CD4-positive, CD25-positive, alpha-beta regulatory T cell (primary cell): ENCODE results near the gene COL6A3. TPM values are rescaled to one million over a fixed set of nuclear protein-coding genes. Genes with fewer than 3 reads are reported as not detected.

ENCODE experiments used
- ATAC-seq, 2 donors: fragments of 150-1000 bp; cut with Tn5 transposase; one replicate each; pipeline ENCODE4 v1.10.0; 2021; ENCODE audit warnings: low read depth in 2 of 2, moderate number of reproducible peaks in 2 of 2, moderate library complexity in 1 of 2
- DNase-seq, 3 donors: peaks; one replicate each; pipeline versions ENCODE4 v3.0.0 to v3.0.0-alpha.2; 2012 to 2022; ENCODE audit warnings: mixed read lengths in 1 of 3
- H3K27ac ChIP-seq: one replicate; pipeline ENCODE4 v1.7.0; 2013; ENCODE audit warnings: mild to moderate bottlenecking, low read length; ENCODE audit not compliant: insufficient read depth, poor library complexity, severe bottlenecking
- H3K27me3 ChIP-seq: one replicate; pipeline ENCODE4 v1.7.0; 2013; ENCODE audit warnings: low read length; ENCODE audit not compliant: control insufficient read depth, insufficient read depth
- H3K36me3 ChIP-seq: one replicate; pipeline ENCODE4 v1.7.0; 2013; ENCODE audit warnings: mild to moderate bottlenecking, low read length, moderate library complexity; ENCODE audit not compliant: control insufficient read depth, insufficient read depth
- H3K4me1 ChIP-seq: 2 replicates; pipeline ENCODE4 v1.7.0; 2013; ENCODE audit warnings: mild to moderate bottlenecking, low read length; ENCODE audit not compliant: insufficient read depth, control insufficient read depth, poor library complexity, severe bottlenecking
- H3K4me3 ChIP-seq: one replicate; pipeline ENCODE4 v1.7.0; 2013; ENCODE audit warnings: low read depth, mild to moderate bottlenecking, low read length, moderate library complexity
- H3K9me3 ChIP-seq, 2 experiments: 1 replicate in 1 of 2; 2 replicates in 1 of 2; pipeline ENCODE4 v1.7.0; 2013; ENCODE audit warnings: low read length in 2 of 2, mild to moderate bottlenecking in 1 of 2, moderate library complexity in 1 of 2; ENCODE audit not compliant: control insufficient read depth in 2 of 2
- H3K27ac Mint-ChIP-seq, 3 donors: one replicate each; pipeline ENCODE4 v1.8.0; 2020 to 2022; ENCODE audit warnings: mild to moderate bottlenecking in 3 of 3, mixed read lengths in 3 of 3, moderate library complexity in 2 of 3
- H3K27me3 Mint-ChIP-seq: one replicate; pipeline ENCODE4 v1.8.0; 2022; ENCODE audit warnings: mild to moderate bottlenecking, mixed read lengths
- H3K36me3 Mint-ChIP-seq: one replicate; pipeline ENCODE4 v1.8.0; 2020; ENCODE audit warnings: mixed read lengths
- H3K4me1 Mint-ChIP-seq, 4 donors: one replicate each; pipeline ENCODE4 v1.8.0; 2020 to 2022; ENCODE audit warnings: mixed read lengths in 4 of 4, mild to moderate bottlenecking in 1 of 4
- H3K4me3 Mint-ChIP-seq, 4 donors: one replicate each; pipeline ENCODE4 v1.8.0; 2020 to 2022; ENCODE audit warnings: mild to moderate bottlenecking in 4 of 4, mixed read lengths in 4 of 4, moderate library complexity in 3 of 4
- H3K9me3 Mint-ChIP-seq, 7 donors: one replicate each; pipeline ENCODE4 v1.8.0; 2020 to 2022; ENCODE audit warnings: mixed read lengths in 7 of 7, mild to moderate bottlenecking in 3 of 7, moderate library complexity in 2 of 7
- polyA plus RNA-seq, 4 donors: library from polyadenylated mRNA; unstranded; fragments of 300-500 nt; fragmentation: Illumina TruSeq; gene quantifications; one replicate each; pipeline ENCODE4 v1.2.3, GENCODE V29; 2021
- total RNA-seq: library from RNA; stranded (reverse); gene quantifications from one replicate; pipeline ENCODE4 v1.2.3, GENCODE V29; 2022

The COL6A3 gene
- total and polyA plus RNA-seq, 5 donors from 2014 or later = 0.18 to 3.4 (median 0.82) TPM

DNA sequence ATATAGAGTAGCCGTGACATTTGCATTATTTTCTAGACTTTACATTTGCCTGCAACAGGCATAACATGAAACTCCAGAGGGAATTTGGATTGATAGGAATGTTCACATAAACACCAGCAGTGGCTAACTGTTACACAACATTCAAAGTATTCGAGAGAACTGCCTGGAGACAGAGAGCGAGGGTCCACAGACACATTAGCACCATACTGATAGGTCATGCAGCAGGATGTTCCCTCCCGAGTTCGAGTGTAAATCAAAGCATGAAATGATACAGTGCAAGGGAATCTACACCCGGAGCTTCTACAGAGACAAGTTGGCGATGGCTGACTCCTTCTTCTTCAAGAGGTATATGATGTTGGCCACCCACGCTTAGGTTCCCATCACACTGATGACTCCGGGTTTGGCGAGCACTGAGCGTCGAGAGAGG is 89.5 kb downstream of the COL6A3 start:
- no peaks in the 10 kb centered on the region for H3K4me1 Mint-ChIP-seq

DNA sequence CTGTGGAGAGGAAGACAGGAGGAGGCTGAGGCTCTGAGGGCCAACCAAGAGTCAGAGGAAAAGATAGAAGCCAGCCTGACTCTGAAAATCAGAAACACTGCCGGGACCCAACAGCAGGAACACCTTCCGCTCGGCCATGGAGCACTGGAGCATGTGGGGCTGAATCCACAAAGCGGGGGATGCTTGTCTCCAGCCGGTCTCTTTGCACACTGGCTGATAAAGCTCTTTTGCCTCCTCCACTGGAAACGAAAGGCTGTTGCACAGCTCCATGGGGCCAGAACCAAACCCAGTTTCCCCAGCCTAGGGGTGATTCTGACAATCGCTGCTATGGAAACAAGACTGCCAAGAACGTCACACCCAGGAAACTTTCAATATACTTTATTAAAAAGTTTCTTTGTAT is 90.3 kb downstream of the COL6A3 start:
- Histone ChIP-seq H3K9me3 (no peaks in the 10 kb centered on the region), H3K27ac (no peak overlapping the region), H3K4me1 (no peaks in the 10 kb centered on the region), H3K27me3 (no peaks in the 10 kb centered on the region), H3K36me3 (no peaks in the 10 kb centered on the region), H3K4me3 (no peak overlapping the region)
- no peaks in the 10 kb centered on the region for H3K9me3 Mint-ChIP-seq
- ATAC-seq (no peak), DNase-seq (no peak)
- no peak overlapping the region for H3K27ac Mint-ChIP-seq
- H3K4me3 Mint-ChIP-seq = no peak overlapping the region
- H3K4me1 Mint-ChIP-seq = no peaks in the 10 kb centered on the region
- peaks cover 6% of the 10 kb centered on the region for H3K27me3 Mint-ChIP-seq
- peaks cover 4% of the 10 kb centered on the region for H3K36me3 Mint-ChIP-seq

More for the DNA sequence above, 89.5 kb downstream of the COL6A3 start:
- H3K36me3 Mint-ChIP-seq = peaks cover 4% of the 10 kb centered on the region
- H3K4me3 Mint-ChIP-seq = no peak overlapping the region
- Histone ChIP-seq H3K36me3 (no peaks in the 10 kb centered on the region), H3K4me1 (no peaks in the 10 kb centered on the region), H3K9me3 (no peaks in the 10 kb centered on the region), H3K27ac (no peak overlapping the region), H3K27me3 (no peaks in the 10 kb centered on the region), H3K4me3 (no peak overlapping the region)
- H3K27me3 Mint-ChIP-seq = peaks cover 6% of the 10 kb centered on the region
- no peak for ATAC-seq
- no peak overlapping the region for H3K27ac Mint-ChIP-seq
- DNase-seq = no peak
- H3K9me3 Mint-ChIP-seq = no peaks in the 10 kb centered on the region

DNA sequence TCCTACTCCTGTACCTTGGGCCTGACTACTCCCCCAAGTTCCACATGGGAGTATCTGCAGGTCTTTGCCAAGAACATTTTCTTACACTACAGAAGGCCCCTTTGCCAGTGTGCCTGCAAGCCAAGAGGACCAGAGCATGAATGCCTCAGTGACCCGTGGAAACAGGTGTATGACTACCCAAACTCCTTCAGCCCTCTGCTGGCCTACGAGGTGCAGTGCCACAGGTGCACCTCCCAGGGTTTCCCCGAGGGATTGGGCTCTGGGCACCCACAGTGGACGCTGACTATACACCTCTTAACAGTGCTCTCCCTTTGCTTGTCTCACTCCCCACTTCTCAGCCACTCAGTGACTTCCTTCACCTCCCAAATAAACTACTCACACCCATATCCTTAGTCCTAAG is 91.4 kb downstream of the COL6A3 start:
- Histone ChIP-seq H3K36me3 (no peaks in the 10 kb centered on the region), H3K4me3 (no peak overlapping the region), H3K9me3 (no peaks in the 10 kb centered on the region), H3K27ac (no peak overlapping the region), H3K27me3 (no peaks in the 10 kb centered on the region), H3K4me1 (no peaks in the 10 kb centered on the region)
- H3K27me3 Mint-ChIP-seq = peaks cover 6% of the 10 kb centered on the region
- no peak overlapping the region for H3K4me3 Mint-ChIP-seq
- DNase-seq = peak in 1 of 3 donors; percentile 2
- no peaks in the 10 kb centered on the region for H3K9me3 Mint-ChIP-seq
- H3K27ac Mint-ChIP-seq = peak overlapping the region in 1 of 3 donors; percentile 95
- no peaks in the 10 kb centered on the region for H3K4me1 Mint-ChIP-seq
- H3K36me3 Mint-ChIP-seq = peaks cover 4% of the 10 kb centered on the region
- no peak for ATAC-seq

DNA sequence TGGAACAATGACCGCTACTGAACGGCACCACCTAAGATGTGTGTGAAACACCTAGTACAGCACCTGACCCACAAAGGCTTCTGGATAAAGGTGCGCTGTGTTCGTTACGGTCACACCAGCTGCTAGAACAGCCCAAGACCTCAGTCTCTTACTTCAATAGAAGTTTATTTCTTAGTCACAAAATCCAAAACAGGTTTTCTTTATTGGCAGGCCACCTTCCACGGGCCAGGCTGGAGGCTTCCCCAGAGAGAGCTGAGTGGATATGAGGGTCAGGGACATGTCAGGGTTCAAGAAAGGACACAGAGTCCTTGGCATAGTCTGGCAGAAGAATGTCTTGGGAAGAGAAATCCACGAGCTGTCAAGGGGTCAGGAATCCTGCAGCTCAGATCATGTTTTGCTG is 92.2 kb downstream of the COL6A3 start:
- H3K4me1 Mint-ChIP-seq = no peaks in the 10 kb centered on the region
- Histone ChIP-seq H3K4me3 (no peak overlapping the region), H3K27me3 (no peaks in the 10 kb centered on the region), H3K4me1 (no peaks in the 10 kb centered on the region), H3K36me3 (no peaks in the 10 kb centered on the region), H3K27ac (no peak overlapping the region), H3K9me3 (no peaks in the 10 kb centered on the region)
- no peak overlapping the region for H3K4me3 Mint-ChIP-seq
- ATAC-seq (no peak), DNase-seq (no peak)
- H3K27me3 Mint-ChIP-seq = peaks cover 8% of the 10 kb centered on the region
- peaks cover 4% of the 10 kb centered on the region for H3K36me3 Mint-ChIP-seq
- peaks cover 0 to 1% (median 0%) of the 10 kb centered on the region in 7 donors for H3K9me3 Mint-ChIP-seq
- no peak overlapping the region for H3K27ac Mint-ChIP-seq

DNA sequence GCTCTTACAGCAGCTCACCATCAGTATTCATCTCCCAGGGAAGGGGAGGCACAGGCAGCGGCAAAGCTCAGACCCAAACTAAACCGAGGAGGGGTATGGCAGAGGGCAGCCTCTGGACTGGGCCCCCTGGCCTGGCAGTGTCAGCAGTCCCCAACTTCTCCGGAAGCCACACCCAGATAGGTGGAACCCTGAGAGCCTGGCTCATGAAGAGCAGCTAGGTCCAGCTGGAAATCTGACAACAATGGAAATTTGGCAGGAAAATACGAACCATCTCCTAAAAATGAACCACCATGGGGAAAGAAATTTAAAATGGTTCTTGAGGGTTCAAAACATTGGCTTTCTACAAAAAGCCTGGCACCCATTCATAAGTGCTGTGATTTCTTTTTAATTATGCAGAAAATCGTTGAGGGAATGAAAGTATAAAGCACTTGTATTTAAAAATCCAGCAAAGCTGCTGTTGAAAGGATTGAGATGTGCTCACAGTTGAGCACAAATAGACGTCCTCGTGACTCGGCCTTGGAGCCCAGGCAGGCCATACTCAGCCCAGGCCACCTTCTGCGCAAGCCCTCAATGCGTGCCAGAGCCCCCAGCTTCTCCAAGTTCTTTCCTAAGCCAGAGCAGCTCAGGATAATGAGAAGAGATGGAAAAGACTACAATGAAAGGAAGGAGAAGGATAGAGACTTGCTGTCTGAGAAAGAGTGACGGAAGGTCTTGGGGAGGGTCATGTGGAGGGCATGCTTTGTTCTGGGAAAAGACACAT is 93.0 kb downstream of the COL6A3 start:
- DNase-seq (no peak), ATAC-seq (no peak)
- no peaks in the 10 kb centered on the region for H3K36me3 ChIP-seq
- Mint-ChIP-seq H3K27me3 (peaks cover 10% of the 10 kb centered on the region), H3K4me1 (no peaks in the 10 kb centered on the region), H3K27ac (no peak overlapping the region), H3K9me3 (peaks cover 0 to 1% (median 0%) of the 10 kb centered on the region in 7 donors), H3K4me3 (no peak overlapping the region), H3K36me3 (peaks cover 4% of the 10 kb centered on the region)
- H3K4me3 ChIP-seq = no peak overlapping the region
- no peaks in the 10 kb centered on the region for H3K27me3 ChIP-seq
- no peaks in the 10 kb centered on the region for H3K4me1 ChIP-seq
- H3K9me3 ChIP-seq = no peaks in the 10 kb centered on the region
- no peak overlapping the region for H3K27ac ChIP-seq

DNA sequence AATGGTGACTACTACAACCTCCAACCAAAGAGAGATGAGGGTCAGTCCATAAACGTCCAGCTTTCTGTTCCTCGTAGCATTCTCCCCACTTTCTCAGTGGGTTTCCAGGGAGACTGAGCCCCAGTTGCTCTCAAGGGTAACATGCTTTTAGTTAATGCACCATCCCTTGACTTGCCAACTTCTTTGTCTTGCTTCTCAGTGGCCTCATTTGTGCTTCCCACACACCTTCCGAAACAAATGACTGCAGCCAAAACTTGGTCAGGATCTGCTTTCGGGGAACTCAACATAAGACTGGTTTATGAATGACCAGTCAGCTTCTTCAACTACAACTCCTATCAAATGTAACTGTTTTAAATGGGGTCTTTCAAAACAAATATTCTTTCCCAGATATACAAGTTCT is 94.1 kb downstream of the COL6A3 start:
- H3K9me3 Mint-ChIP-seq = peaks cover 0 to 1% (median 0%) of the 10 kb centered on the region in 7 donors
- DNase-seq = no peak
- H3K4me3 ChIP-seq = no peak overlapping the region
- H3K36me3 Mint-ChIP-seq = peaks cover 4% of the 10 kb centered on the region
- H3K27me3 ChIP-seq = no peaks in the 10 kb centered on the region
- H3K4me1 ChIP-seq = no peaks in the 10 kb centered on the region
- H3K27ac Mint-ChIP-seq = no peak overlapping the region
- no peaks in the 10 kb centered on the region for H3K9me3 ChIP-seq
- ATAC-seq = no peak
- peaks cover 10% of the 10 kb centered on the region for H3K27me3 Mint-ChIP-seq
- no peak overlapping the region for H3K27ac ChIP-seq
- no peak overlapping the region for H3K4me3 Mint-ChIP-seq
- H3K36me3 ChIP-seq = no peaks in the 10 kb centered on the region
- H3K4me1 Mint-ChIP-seq = no peaks in the 10 kb centered on the region

DNA sequence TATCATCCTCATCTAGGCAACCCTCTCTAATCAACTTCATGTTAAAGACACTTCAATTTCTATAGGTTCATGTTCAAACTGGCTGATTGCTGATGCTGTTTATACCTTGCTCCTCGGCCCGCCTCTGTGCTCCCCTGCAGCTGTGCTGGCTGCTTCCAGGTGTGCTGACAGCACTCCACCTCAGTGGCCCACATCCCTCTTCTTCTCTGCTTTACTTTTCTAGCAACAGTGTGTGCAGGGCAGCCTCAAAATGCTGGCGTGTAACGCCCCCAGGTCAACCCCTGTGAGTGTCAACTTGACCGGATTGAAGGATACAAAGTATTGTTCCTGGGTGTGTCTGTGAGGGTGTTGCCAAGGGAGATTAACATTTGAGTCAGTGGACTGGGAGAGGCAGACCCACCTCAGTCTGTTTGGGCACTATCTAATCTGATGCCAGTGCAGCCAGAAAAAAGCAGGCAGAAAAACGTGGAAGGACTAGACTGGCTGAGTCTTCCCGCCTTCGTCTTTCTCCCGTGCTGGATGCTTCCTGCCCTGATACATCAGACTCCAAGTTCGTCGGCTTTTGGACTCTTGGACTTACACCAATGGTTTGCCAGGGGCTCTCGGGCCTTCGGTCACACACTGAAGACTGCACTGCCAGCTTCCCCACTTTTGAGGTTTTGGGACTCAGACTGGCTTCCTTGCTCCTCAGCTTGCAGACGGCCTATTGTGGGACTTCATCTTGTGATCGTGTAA is 94.7 kb downstream of the COL6A3 start:
- peaks cover 2% of the 10 kb centered on the region for H3K36me3 Mint-ChIP-seq
- no peak overlapping the region for H3K27ac Mint-ChIP-seq

More for the DNA sequence above, 94.7 kb downstream of the COL6A3 start:
- H3K4me1 ChIP-seq = no peaks in the 10 kb centered on the region
- H3K4me3 Mint-ChIP-seq = no peak overlapping the region
- H3K27me3 ChIP-seq = no peaks in the 10 kb centered on the region
- no peak overlapping the region for H3K4me3 ChIP-seq
- H3K27me3 Mint-ChIP-seq = peaks cover 10% of the 10 kb centered on the region
- H3K9me3 ChIP-seq = no peaks in the 10 kb centered on the region
- H3K9me3 Mint-ChIP-seq = peaks cover 0 to 1% (median 0%) of the 10 kb centered on the region in 7 donors
- ATAC-seq (no peak), DNase-seq (no peak)
- H3K36me3 ChIP-seq = no peaks in the 10 kb centered on the region
- no peak overlapping the region for H3K27ac ChIP-seq
- no peaks in the 10 kb centered on the region for H3K4me1 Mint-ChIP-seq
